Measurements from ENCODE around the gene NDUFC1. TPM values are rescaled to one million over a fixed set of nuclear protein-coding genes. Genes with fewer than 3 reads are reported as not detected.

The NDUFC1 gene
- total RNA-seq, 4 donors from 2014 or later: 37.2 to 53.6 (median 46.8) TPM

- intact Hi-C loops (cut with DNase I; ENCODE audit: low total_unique reads): loop anchor here (5.0 kb wide), 1 partner anchor 63 kb away; no protein-coding TSS in a partner anchor
- WGBS, 2 donors: 0% methylated on average over 40 to 51 of the region's 51 CpGs
These were observed 6.9 kb downstream of the NDUFC1 start for GRCh38 chr4:139295206-139295941.

GRCh38 chr4:139286186-139286698 is 16.0 kb downstream of the NDUFC1 start:
- WGBS, 2 donors: 97 to 98% methylated on average over 7 of the region's 7 CpGs
- no peak for DNase-seq (ENCODE audit: low spot score in 2 of 2)
- no peak overlapping the region for H3K4me3 ChIP-seq (ENCODE audit: low read depth, poor library complexity, severe bottlenecking)
- TF ChIP-seq POLR2A (IDR thresholded peaks at IDR 0.05): no peak
- no peak for TF ChIP-seq CTCF (IDR thresholded peaks at IDR 0.05)
- intact Hi-C loops (cut with DNase I; ENCODE audit: low total_unique reads): no loop called here

More at GRCh38 chr4:139295206-139295941, 6.9 kb downstream of the NDUFC1 start:
- H3K4me3 ChIP-seq (ENCODE audit: low read depth, poor library complexity, severe bottlenecking): peak overlapping the region; percentile 89
- TF ChIP-seq CTCF (IDR thresholded peaks at IDR 0.05) (peak in 2 of 3 donors; percentile 42 to 82), POLR2A (IDR thresholded peaks at IDR 0.05) (no peak)
- peak; percentile 97 to 100 for DNase-seq (ENCODE audit: low spot score in 2 of 2)

- intact Hi-C loops (cut with DNase I; ENCODE audit: low total_unique reads): no loop called here
- no peak overlapping the region for H3K4me3 ChIP-seq (ENCODE audit: low read depth, poor library complexity, severe bottlenecking)
- no peak for DNase-seq (ENCODE audit: low spot score in 2 of 2)
- TF ChIP-seq CTCF (IDR thresholded peaks at IDR 0.05): no peak
- TF ChIP-seq POLR2A (IDR thresholded peaks at IDR 0.05): no peak
These were observed 19.6 kb downstream of the NDUFC1 start for GRCh38 chr4:139282721-139283075.

- no peak for TF ChIP-seq POLR2A (IDR thresholded peaks at IDR 0.05)
- TF ChIP-seq CTCF (IDR thresholded peaks at IDR 0.05): no peak
- no peak overlapping the region for H3K4me3 ChIP-seq (ENCODE audit: low read depth, poor library complexity, severe bottlenecking)
- WGBS, 2 donors: 71% methylated on average over 7 of the region's 7 CpGs
- intact Hi-C loops (cut with DNase I; ENCODE audit: low total_unique reads): no loop called here
- DNase-seq (ENCODE audit: low spot score in 2 of 2): no peak
These were observed 20.1 kb downstream of the NDUFC1 start for GRCh38 chr4:139282065-139282720.

- H3K4me3 ChIP-seq (ENCODE audit: low read depth, poor library complexity, severe bottlenecking): peak within 1 kb of the TSS; percentile 8
- WGBS, 2 donors: 9 to 16% methylated on average over 29 to 51 of the region's 51 CpGs
- intact Hi-C loops (cut with DNase I; ENCODE audit: low total_unique reads): no loop called here
- TF ChIP-seq CTCF (IDR thresholded peaks at IDR 0.05): no peak
- TF ChIP-seq POLR2A (IDR thresholded peaks at IDR 0.05): no peak
- no peak for DNase-seq (ENCODE audit: low spot score in 2 of 2)
These were observed 22.3 kb downstream of the NDUFC1 start, which contains the start of gene MGARP for GRCh38 chr4:139279760-139280620. Gene MGARP (minus strand): TSS chr4:139280225. CDS start chr4:139280158, 67 bp downstream.

Data from lower leg skin (tissue), 4 donors.